MV-4-11 (cell line): ENCODE measurements around the gene MMP24.
"Not testable (repeated sequence)": the region's sequence is repeated elsewhere in the genome, so short reads cannot be mapped to it uniquely, and the experiment has no call there.

Experiments
- DNase-seq: peaks from one replicate; lab custom pipeline; 2025; lab: John Stamatoyannopoulos, UW

Gene MMP24

GRCh38 chr20:35311822-35312221 is 85.3 kb downstream of the MMP24 start:
- no peak for DNase-seq

DNA sequence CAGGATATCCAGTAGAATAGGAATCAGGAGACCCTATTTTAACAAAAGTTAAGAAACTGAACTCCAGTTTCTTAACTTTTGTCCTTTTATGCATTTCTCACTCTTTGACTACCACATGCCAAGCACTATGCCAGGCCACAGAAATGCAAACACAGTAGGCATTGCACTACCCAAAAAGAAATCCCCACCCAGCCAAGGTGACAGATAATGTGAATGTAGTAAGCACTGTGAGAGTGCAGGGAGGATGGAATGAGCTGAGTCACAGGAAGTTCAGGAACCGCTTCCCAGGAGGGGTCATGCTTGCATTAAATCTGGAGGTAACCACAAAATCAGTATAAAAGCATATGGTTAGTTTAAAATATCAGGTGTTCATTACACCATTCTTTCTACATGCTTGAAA is 85.8 kb downstream of the MMP24 start:
- DNase-seq = no peak

DNA sequence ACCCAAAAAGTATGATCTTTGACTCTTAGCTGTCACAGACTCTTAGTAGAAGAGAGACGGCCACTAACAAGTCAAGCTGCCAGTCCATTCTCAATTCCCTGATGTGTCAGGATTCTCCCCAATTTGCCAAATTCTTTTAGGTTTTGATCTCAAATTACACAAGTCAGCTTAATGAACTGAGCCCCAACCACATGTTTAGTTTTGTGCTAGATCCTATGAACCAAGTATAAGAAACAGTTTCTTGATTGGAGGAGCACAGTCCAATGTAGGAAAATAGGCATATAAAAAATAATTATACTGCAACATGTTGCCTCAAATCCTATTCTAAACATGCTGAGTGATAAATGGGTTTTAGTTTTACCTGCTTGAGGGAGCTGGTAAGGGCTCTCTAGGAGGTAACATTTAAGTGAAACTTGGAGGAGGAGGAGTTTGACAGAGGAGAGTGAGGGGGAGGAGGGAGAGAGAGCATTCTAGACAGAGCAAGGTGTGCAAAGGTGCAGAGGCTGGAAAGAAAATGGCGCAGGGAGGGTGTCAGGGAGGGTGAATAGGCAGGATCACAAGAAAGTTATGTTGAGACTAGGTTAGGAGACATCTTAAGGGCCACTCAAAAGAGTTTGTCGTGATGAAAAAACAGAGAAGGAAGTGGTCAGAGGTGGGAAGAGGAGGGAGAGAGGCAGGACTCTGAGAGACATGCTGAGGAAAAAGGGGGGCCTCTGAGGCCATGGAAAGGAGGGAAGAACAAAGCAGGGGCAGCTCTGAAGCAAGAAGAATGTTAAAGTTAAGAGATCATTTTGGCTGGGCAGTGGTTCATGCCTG is 88.5 kb downstream of the MMP24 start:
- DNase-seq = peak; percentile 17

GRCh38 chr20:35315632-35316020 is 89.1 kb downstream of the MMP24 start:
- not testable (repeated sequence) for DNase-seq

- no peak for DNase-seq
Observed at GRCh38 chr20:35316086-35316485, 89.6 kb downstream of the MMP24 start.

GRCh38 chr20:35317416-35318210 is 91.1 kb downstream of the MMP24 start:
- DNase-seq = no peak

DNA sequence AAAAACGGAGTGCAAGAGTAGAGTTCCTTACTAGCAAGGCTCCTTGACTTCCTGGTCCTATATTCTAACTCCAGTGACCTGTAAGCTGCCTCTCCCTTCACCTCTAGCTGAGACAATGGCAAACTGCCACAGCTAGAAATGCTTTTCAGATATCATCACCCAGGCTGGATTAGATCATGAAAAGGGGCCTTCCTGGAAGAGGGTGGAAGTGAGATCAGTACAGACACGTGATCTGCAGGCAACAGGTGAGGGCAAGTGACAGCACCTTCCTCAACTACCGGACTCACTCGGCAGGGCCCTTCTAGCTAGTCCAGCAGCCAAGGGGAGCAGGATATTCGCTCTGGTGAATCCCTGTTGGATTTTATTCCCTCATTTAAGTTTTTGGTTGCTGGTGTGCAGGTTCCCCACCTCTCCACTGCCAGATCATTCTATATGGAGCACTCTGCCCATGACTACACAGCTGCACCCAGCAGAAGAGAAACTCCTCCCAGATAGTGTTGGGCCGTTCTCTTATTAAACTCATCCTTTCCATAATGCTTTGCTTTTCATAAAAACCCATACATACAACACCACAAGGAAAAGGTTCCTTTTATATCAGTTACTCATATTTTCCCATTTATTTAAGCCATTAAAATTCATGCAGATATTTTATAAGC is 92.1 kb downstream of the MMP24 start:
- no peak for DNase-seq

- DNase-seq = no peak
Observed at GRCh38 chr20:35319192-35319870, 92.8 kb downstream of the MMP24 start.

DNA sequence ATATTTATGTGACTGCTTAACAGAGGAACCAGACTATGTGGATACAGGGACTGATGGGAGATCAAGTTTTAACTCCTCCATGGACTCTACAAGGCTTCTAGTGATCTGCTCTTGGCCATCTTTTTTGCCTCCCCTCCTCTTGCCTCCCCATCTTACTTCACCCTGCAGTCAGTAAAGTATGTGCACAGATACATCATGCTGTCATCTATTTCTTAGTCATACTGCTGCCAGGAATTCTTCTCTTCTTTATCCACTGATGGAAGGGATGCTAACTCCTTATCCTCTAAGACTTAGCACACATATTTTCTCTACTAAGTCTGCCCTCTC is 93.3 kb downstream of the MMP24 start:
- DNase-seq = no peak

DNA sequence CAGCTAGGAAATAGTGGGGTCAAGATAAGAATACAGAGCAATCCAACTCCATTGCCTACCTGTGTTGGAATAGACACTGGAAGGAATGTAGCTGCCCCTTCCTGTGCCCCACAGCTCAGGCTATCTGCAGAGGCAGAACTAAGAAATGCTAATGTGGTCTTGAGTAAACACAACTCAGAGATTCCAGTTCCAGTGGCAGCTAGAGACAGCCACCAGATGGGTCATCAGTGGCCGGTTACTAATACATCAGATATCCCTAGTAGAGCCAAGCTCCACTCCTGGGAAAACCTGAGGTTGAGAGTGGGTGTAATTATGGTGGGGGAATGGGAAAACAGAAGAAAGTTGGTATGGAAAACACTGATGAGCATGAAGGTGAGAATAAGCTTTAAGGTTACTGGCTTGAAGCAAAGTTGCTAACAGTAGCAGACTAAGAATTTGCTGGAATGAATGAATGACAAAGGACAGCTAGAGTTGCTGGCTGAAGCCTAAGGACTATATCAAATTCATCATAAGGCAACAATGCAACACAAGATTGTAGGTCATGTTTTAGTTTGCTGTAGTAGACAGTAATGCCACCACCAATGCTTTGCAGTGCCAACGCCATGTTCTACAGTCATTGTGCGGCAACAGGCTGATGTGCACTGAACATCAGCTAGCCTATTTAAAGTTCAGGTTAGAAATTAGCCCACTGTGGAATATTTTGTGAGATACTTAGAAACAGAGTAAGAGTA is 94.1 kb downstream of the MMP24 start:
- DNase-seq = no peak

GRCh38 chr20:35325401-35325800 is 98.9 kb downstream of the MMP24 start:
- DNase-seq = no peak

DNA sequence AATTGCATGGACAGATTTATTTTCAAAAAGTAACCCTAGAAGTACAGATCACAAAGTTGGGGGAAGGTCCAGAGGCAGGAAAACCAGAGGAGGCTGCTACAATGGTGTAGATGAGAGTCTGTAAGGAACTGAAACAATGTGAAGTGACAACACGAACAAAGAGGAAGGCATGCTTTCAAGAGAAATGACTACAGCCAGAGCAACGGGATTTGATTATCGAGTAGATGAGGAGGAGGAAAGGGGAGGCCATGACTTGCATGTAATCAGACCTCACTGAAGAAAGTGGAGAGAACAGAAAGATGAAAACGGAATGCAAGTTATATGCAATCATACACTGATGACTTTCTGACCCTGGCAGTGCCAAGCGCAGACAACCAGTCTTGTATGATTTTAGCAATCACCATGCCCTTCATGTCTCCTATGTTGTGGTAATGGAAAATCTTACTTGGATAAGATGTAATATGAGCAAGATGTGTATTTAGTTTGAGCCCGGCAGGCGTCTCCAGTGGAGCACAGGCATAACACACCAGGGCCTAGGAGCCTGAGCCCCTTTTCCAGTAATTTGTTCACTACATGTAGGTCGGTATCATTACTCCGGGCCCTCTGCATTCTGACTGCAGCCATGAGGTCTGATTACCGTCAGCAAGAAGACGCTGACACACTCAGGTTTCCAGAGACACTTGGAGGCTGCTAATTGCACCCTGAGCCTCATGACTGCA is 99.7 kb downstream of the MMP24 start:
- DNase-seq = peak; percentile 87
